GM18499 (cell line): ENCODE data around the gene RNF207.
"Not testable (repeated sequence)": the region's sequence is repeated elsewhere in the genome, so short reads cannot be mapped to it uniquely, and the experiment has no call there.

Source experiments
- ATAC-seq: cut with Tn5 transposase; IDR thresholded peaks from one replicate; pipeline ENCODE4 v1.9.1; 2021; ENCODE audit warnings: moderate number of reproducible peaks; ENCODE audit not compliant: insufficient read depth, unreplicated experiment

RNF207 gene

GRCh38 chr1:6198646-6199297, 7.1 kb upstream of the RNF207 start:
- peak; percentile 11 for ATAC-seq

GRCh38 chr1:6199298-6200187, 6.4 kb upstream of the RNF207 start, which contains the start of gene RPL22:
RPL22 (minus strand) TSS chr1:6199595; CDS start chr1:6199573, 22 bp downstream.
- peak; percentile 87 for ATAC-seq

- ATAC-seq: no peak
These were observed 5.6 kb upstream of the RNF207 start for GRCh38 chr1:6200188-6200809.

GRCh38 chr1:6202256-6202655, 3.7 kb upstream of the RNF207 start:
- ATAC-seq: no peak

- no peak for ATAC-seq
These were observed 569 bp downstream of the RNF207 start for GRCh38 chr1:6206520-6206855.

- no peak for ATAC-seq
These were observed 1.4 kb downstream of the RNF207 start for GRCh38 chr1:6207075-6207885.

GRCh38 chr1:6207921-6208320, 2.0 kb downstream of the RNF207 start:
- no peak for ATAC-seq

- ATAC-seq: no peak
These were observed 3.1 kb downstream of the RNF207 start for GRCh38 chr1:6208723-6209660.

GRCh38 chr1:6209661-6210580, 4.0 kb downstream of the RNF207 start:
- ATAC-seq: no peak

GRCh38 chr1:6210591-6211355, 4.9 kb downstream of the RNF207 start:
- ATAC-seq: no peak

- no peak for ATAC-seq
These were observed 5.8 kb downstream of the RNF207 start for GRCh38 chr1:6211731-6212130.

- ATAC-seq: no peak
These were observed 6.5 kb downstream of the RNF207 start for GRCh38 chr1:6212193-6212959.

GRCh38 chr1:6218375-6219164, 12.7 kb downstream of the RNF207 start:
- ATAC-seq: no peak

- ATAC-seq: not testable (repeated sequence)
These were observed 13.7 kb downstream of the RNF207 start for GRCh38 chr1:6219641-6220040.

GRCh38 chr1:6220236-6220635, 14.3 kb downstream of the RNF207 start:
- ATAC-seq: no peak

GRCh38 chr1:6221210-6221784, 15.4 kb downstream of the RNF207 start:
- ATAC-seq: no peak
